Uterus (tissue), 2 donors: ENCODE measurements around the gene ACBD5.

Source experiments
- POLR2A ChIP-seq, 2 donors: fragments of 450-650 bp; IDR thresholded peaks; one replicate each; pipeline ENCODE4 v1.6.1; 2016; ENCODE audit warnings: antibody characterized with exemption in 2 of 2, mild to moderate bottlenecking in 1 of 2, moderate library complexity in 1 of 2
- TF ChIP-seq, protein P1 (sequence below), 4 experiments: fragments of 200-600 bp in 2 of 4; fragments of 450-650 bp in 2 of 4; sonication (generic) in 2 of 4; IDR thresholded peaks; one replicate each; pipeline ENCODE4 v1.5.1; 2016 to 2019; ENCODE audit warnings: antibody characterized with exemption in 4 of 4, mild to moderate bottlenecking in 2 of 4, moderate library complexity in 1 of 4

DNA sequence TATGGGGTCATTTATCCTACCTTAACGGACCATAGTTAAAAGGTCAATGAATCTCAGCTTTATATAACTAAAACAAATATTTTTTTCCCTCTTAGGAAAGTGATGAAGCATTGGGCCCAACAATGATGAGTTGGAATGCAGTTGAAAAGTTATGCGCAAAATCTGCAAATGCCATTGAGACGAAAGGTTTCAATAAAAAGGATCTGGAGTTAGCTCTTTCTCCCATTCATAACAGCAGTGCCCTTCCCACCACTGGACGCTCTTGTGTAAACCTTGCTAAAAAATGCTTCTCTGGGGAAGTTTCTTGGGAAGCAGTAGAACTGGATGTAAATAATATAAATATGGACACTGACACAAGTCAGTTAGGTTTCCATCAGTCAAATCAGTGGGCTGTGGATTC, 70.7 kb downstream of the ACBD5 start:
- TF ChIP-seq, protein P1, sequence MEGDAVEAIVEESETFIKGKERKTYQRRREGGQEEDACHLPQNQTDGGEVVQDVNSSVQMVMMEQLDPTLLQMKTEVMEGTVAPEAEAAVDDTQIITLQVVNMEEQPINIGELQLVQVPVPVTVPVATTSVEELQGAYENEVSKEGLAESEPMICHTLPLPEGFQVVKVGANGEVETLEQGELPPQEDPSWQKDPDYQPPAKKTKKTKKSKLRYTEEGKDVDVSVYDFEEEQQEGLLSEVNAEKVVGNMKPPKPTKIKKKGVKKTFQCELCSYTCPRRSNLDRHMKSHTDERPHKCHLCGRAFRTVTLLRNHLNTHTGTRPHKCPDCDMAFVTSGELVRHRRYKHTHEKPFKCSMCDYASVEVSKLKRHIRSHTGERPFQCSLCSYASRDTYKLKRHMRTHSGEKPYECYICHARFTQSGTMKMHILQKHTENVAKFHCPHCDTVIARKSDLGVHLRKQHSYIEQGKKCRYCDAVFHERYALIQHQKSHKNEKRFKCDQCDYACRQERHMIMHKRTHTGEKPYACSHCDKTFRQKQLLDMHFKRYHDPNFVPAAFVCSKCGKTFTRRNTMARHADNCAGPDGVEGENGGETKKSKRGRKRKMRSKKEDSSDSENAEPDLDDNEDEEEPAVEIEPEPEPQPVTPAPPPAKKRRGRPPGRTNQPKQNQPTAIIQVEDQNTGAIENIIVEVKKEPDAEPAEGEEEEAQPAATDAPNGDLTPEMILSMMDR (IDR thresholded peaks at IDR 0.05), result no peak
- no peak for TF ChIP-seq POLR2A (IDR thresholded peaks at IDR 0.05)
